ENCODE measurements around the gene HECW1. TPM values are rescaled to one million over a fixed set of nuclear protein-coding genes. Genes with fewer than 3 reads are reported as not detected.

Gene HECW1
- total RNA-seq, 1 experiment from 2014 or later = 1.8 TPM

- POLR2A ChIA-PET = no interaction called here
- BruUV-seq (replicated peaks) = no TSS peak
- H3K4me1 ChIP-seq = no peaks in the 10 kb centered on the region
- H3K27me3 ChIP-seq (replicated peaks; ENCODE audit: control insufficient read depth, insufficient read depth, low read length) = no peaks in the 10 kb centered on the region
- H3K9me3 ChIP-seq = no peaks in the 10 kb centered on the region
- Mint-ChIP-seq H3K27me3 (ENCODE audit: insufficient read depth, unreplicated experiment) (peaks cover 4% of the 10 kb centered on the region), H3K9me3 (ENCODE audit: unreplicated experiment) (no peaks in the 10 kb centered on the region), H3K36me3 (ENCODE audit: insufficient read depth, unreplicated experiment) (no peaks in the 10 kb centered on the region), H3K27ac (ENCODE audit: unreplicated experiment) (no peak overlapping the region), H3K4me1 (ENCODE audit: low read depth, unreplicated experiment) (no peaks in the 10 kb centered on the region), H3K4me3 (ENCODE audit: unreplicated experiment) (no peak overlapping the region)
- CTCF ChIA-PET = no interaction called here
- no peak for TF ChIP-seq CTCF (IDR thresholded peaks at IDR 0.05; ENCODE audit: insufficient read depth in 1 of 2, low read depth in 1 of 2, low read length in 1 of 2, severe bottlenecking in 1 of 2, unreplicated experiment in 1 of 2)
- DNase-seq = no peak
- H3K36me3 ChIP-seq (ENCODE audit: control insufficient read depth, insufficient read depth, low read length) = no peaks in the 10 kb centered on the region
- H3K4me3 ChIP-seq (ENCODE audit: low read depth, low read length) = no peak overlapping the region
- intact Hi-C loops (cut with micrococcal nuclease; ENCODE audit: unreplicated experiment) = no loop called here
These were observed 7.5 kb upstream of the HECW1 start for GRCh38 chr7:43104874-43105520.

- Mint-ChIP-seq H3K27ac (ENCODE audit: unreplicated experiment) (no peak overlapping the region), H3K4me1 (ENCODE audit: low read depth, unreplicated experiment) (no peaks in the 10 kb centered on the region), H3K36me3 (ENCODE audit: insufficient read depth, unreplicated experiment) (no peaks in the 10 kb centered on the region), H3K4me3 (ENCODE audit: unreplicated experiment) (no peak overlapping the region), H3K9me3 (ENCODE audit: unreplicated experiment) (no peaks in the 10 kb centered on the region), H3K27me3 (ENCODE audit: insufficient read depth, unreplicated experiment) (peaks cover 4% of the 10 kb centered on the region)
- no peak for TF ChIP-seq CTCF (IDR thresholded peaks at IDR 0.05; ENCODE audit: insufficient read depth in 1 of 2, low read depth in 1 of 2, low read length in 1 of 2, severe bottlenecking in 1 of 2, unreplicated experiment in 1 of 2)
- no peaks in the 10 kb centered on the region for H3K27me3 ChIP-seq (replicated peaks; ENCODE audit: control insufficient read depth, insufficient read depth, low read length)
- no peaks in the 10 kb centered on the region for H3K9me3 ChIP-seq
- H3K4me3 ChIP-seq (ENCODE audit: low read depth, low read length) = no peak overlapping the region
- H3K36me3 ChIP-seq (ENCODE audit: control insufficient read depth, insufficient read depth, low read length) = no peaks in the 10 kb centered on the region
- intact Hi-C loops (cut with micrococcal nuclease; ENCODE audit: unreplicated experiment) = no loop called here
- BruUV-seq (replicated peaks) = no TSS peak
- DNase-seq = no peak
- ChIA-PET POLR2A (interaction anchor here (0.6 kb wide), 1 partner anchor 133 kb away, joined by 3 read pairs; no protein-coding TSS in a partner anchor), CTCF (no interaction called here)
- H3K4me1 ChIP-seq = no peaks in the 10 kb centered on the region
These were observed 6.8 kb upstream of the HECW1 start for GRCh38 chr7:43105521-43106120.

- intact Hi-C loops (cut with micrococcal nuclease; ENCODE audit: unreplicated experiment) = loop anchor here (1.0 to 2.0 kb wide), 2 partner anchors 152 to 167 kb away; no protein-coding TSS in a partner anchor
- H3K27ac Mint-ChIP-seq (ENCODE audit: unreplicated experiment) = no peak overlapping the region
These were observed 4.0 kb upstream of the HECW1 start for GRCh38 chr7:43108255-43109011.

More at GRCh38 chr7:43108255-43109011, 4.0 kb upstream of the HECW1 start:
- Mint-ChIP-seq H3K9me3 (ENCODE audit: unreplicated experiment) (no peaks in the 10 kb centered on the region), H3K4me1 (ENCODE audit: low read depth, unreplicated experiment) (no peaks in the 10 kb centered on the region), H3K36me3 (ENCODE audit: insufficient read depth, unreplicated experiment) (no peaks in the 10 kb centered on the region), H3K27me3 (ENCODE audit: insufficient read depth, unreplicated experiment) (peaks cover 9% of the 10 kb centered on the region), H3K4me3 (ENCODE audit: unreplicated experiment) (no peak overlapping the region)
- ChIA-PET CTCF (interaction anchor here (1.3 kb wide), 1 partner anchor 167 kb away, joined by 9 read pairs; no protein-coding TSS in a partner anchor), POLR2A (interaction anchor here (1.0 kb wide), 1 partner anchor 176 kb away, joined by 3 read pairs; the partner anchor contains the start of genes MRPL32 and PSMA2)
- BruUV-seq (replicated peaks) = no TSS peak
- Histone ChIP-seq H3K4me3 (ENCODE audit: low read depth, low read length) (no peak overlapping the region), H3K27me3 (replicated peaks; ENCODE audit: control insufficient read depth, insufficient read depth, low read length) (no peaks in the 10 kb centered on the region), H3K36me3 (ENCODE audit: control insufficient read depth, insufficient read depth, low read length) (no peaks in the 10 kb centered on the region), H3K9me3 (no peaks in the 10 kb centered on the region), H3K4me1 (no peaks in the 10 kb centered on the region)
- peak; percentile 77 to 93 for TF ChIP-seq CTCF (IDR thresholded peaks at IDR 0.05; ENCODE audit: insufficient read depth in 1 of 2, low read depth in 1 of 2, low read length in 1 of 2, severe bottlenecking in 1 of 2, unreplicated experiment in 1 of 2)
- peak; percentile 71 to 83 for DNase-seq
